Right hindlimb (tissue), 1 donor: ENCODE data around the gene ISM2.

Experiments
- DNase-seq: peaks from one replicate; pipeline ENCODE4 v3.0.0-alpha.2; 2018

ISM2 gene

GRCh38 chr14:77505031-77505430 lies 6.4 kb upstream of the ISM2 start:
- no peak for DNase-seq

- no peak for DNase-seq
These were observed 4.5 kb upstream of the ISM2 start for GRCh38 chr14:77503138-77503537.

GRCh38 chr14:77502109-77502782 lies 3.6 kb upstream of the ISM2 start:
- DNase-seq, result no peak

- no peak for DNase-seq
These were observed 440 bp upstream of the ISM2 start for GRCh38 chr14:77498984-77499527.

GRCh38 chr14:77495334-77495733 lies 3.3 kb downstream of the ISM2 start:
- no peak for DNase-seq

- DNase-seq, result no peak
These were observed 7.6 kb downstream of the ISM2 start for GRCh38 chr14:77491056-77491455.

GRCh38 chr14:77490347-77490986 lies 8.1 kb downstream of the ISM2 start:
- DNase-seq, result no peak

GRCh38 chr14:77489041-77489440 lies 9.6 kb downstream of the ISM2 start:
- DNase-seq, result no peak

GRCh38 chr14:77488558-77488957 lies 10.1 kb downstream of the ISM2 start:
- DNase-seq, result no peak

- no peak for DNase-seq
These were observed 12.5 kb downstream of the ISM2 start for GRCh38 chr14:77485901-77486678.

- DNase-seq, result no peak
These were observed 13.4 kb downstream of the ISM2 start for GRCh38 chr14:77485256-77485655.

GRCh38 chr14:77482422-77482821 lies 16.2 kb downstream of the ISM2 start:
- no peak for DNase-seq

GRCh38 chr14:77478796-77479195 lies 19.8 kb downstream of the ISM2 start:
- DNase-seq, result no peak

- DNase-seq, result no peak
These were observed 20.6 kb downstream of the ISM2 start for GRCh38 chr14:77478029-77478428.

GRCh38 chr14:77475432-77476115 lies 23.0 kb downstream of the ISM2 start:
- no peak for DNase-seq

GRCh38 chr14:77474479-77475177 lies 24.0 kb downstream of the ISM2 start:
- DNase-seq, result no peak

GRCh38 chr14:77473921-77474320 lies 24.7 kb downstream of the ISM2 start:
- no peak for DNase-seq

GRCh38 chr14:77470224-77470870 lies 28.3 kb downstream of the ISM2 start:
- no peak for DNase-seq

- DNase-seq, result no peak
These were observed 29.1 kb downstream of the ISM2 start for GRCh38 chr14:77469539-77469938.

GRCh38 chr14:77469067-77469505 lies 29.5 kb downstream of the ISM2 start:
- no peak for DNase-seq

GRCh38 chr14:77467801-77468200 lies 30.8 kb downstream of the ISM2 start:
- no peak for DNase-seq
